ENCODE results near the gene BOLA2B.
"Not testable (repeated sequence)": the region's sequence is repeated elsewhere in the genome, so short reads cannot be mapped to it uniquely, and the experiment has no call there.

Gene BOLA2B

DNA sequence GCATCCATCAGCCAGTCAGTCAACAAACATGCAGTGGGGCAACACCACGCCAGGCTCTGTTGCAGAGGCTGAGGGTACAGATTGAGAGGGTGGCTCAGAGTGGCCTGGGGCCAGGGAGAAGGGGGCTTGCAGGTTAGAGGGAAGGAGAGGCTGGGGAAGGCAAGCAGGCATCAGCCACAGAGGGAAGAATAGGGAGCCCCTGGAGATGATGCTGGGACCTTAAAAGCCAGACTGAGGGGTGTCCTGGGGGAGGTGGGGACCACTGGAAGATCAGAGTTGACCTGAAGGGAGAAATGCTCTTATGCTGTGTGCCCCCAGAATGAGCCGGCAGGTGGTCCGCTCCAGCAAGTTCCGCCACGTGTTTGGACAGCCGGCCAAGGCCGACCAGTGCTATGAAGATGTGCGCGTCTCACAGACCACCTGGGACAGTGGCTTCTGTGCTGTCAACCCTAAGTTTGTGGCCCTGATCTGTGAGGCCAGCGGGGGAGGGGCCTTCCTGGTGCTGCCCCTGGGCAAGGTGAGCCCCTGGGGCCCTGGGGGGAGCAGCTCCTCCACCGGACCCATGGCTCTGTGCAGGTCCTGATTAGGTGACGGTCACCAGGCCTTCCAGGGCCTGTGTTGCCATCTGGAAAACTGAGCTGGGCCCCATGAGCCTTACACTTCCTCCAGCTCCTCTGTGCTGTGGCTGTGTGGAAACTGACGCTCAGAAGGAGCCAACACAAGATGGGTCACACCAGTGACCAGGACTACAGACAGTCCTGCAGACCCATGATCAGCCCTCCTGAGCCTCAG lies 8.4 kb downstream of the BOLA2B start:
- DNase-seq (ENCODE audit: low read depth in 1 of 2, low spot score in 1 of 2) = peak in 1 of 2 donors; percentile 11

DNA sequence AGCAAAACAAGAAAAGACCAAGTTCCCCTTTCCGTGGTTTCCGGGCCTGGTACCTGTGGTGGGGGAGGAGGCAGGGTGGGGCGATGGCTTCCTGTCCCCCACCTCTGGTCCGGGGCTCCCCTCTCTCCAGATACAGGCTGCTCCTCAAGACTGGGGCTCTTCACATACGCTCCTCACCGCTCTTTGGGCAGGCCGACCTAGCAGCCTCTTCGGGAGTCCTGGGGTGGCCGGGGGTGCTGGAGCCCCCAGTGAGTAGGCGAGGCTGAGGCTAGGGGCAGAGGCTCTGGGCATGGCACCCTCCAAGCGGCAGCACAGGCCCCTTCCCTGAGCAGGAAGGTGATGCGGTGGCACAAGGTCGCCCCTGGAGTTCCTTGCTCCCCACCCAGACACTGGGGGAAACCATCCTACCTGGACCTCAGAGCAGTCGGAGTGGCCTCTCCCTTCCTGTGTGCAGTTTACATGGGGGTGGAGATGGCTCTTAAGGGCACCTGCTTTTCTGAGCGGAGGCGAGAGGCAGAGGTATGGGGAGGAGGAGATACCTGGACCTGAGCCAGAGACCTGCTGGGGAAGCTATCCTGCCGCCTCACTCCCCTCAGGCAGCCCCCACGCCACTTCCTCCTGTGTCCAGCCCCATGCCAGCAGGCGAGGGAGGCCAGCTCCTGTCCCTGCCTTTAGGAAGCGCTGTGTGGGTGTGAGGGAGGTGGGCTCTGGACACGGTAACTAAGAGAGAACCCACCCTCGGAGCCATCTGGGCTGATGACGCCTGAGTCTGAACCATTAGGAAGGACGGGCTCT lies 9.2 kb downstream of the BOLA2B start:
- DNase-seq (ENCODE audit: low read depth in 1 of 2, low spot score in 1 of 2) = peak; percentile 56 to 71

DNA sequence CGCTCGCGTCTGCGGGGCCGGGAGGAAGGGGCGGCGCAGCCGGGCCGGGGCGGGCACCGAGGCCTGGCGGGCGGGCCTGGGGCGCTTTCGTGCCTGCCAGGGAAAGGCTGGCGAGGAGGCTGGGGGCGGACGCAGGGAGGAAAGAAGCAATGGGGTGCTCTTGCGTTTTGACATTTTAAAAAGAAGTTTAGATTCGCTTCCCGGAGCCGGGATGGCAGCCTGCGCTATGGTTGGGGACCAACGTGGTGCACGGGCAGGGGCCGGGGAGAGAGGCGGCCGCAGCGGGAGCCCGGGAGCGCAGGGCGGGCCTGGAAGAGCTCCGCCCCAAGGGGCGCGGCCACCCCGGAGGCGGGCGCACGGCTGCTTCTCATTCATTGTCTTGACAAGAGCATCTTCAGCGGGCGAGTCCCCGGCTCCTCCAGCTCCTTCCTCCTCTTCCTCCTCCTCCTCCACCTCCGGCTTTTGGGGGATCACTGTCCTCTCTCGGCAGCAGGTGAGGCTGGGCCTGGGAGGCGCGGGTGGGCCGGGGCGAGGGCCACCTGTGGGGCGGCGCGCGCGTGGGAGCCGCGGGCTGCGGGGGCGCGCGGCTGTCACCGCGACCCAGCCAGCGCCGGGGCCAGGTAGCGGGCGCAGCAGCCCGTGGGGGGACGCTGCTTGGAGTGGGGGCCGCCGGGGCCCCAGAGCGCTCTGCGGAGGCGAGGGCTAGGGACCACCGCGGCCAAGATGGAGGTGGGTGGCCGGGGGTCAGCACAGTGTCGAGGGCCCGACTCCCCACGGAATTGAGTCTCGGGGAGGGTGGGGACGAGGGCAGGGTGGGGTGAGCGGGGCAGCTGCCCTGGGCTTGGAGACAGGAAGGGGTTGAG lies 10.0 kb downstream of the BOLA2B start, which contains the start of gene CORO1A:
Gene CORO1A, plus strand, starts transcription at position 370 of the 863 bp plus-strand sequence. CDS start 1,608 bp downstream, outside the sequence.
- peak; percentile 72 for DNase-seq (ENCODE audit: low read depth in 1 of 2, low spot score in 1 of 2)

DNA sequence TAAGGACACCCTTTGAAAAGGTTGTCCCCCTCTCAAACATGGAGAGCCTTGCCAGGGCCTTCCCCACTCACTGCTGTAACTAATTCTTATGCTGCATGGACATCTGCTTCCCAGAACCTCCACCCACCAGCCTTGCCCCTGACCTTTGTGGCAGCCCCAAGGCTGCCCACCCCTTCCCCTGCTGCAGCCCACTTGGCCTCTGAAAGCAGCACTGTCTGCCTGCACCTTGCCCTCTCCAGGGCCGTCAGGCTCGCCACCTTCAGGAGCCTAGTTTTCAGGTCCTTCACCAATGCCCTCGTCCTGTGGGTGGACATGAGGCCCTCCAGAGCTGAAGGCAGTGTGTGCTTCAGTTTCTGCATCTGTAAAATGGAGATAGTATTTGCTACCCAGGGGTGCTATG lies 12.7 kb downstream of the BOLA2B start:
- no peak for DNase-seq (ENCODE audit: low read depth in 1 of 2, low spot score in 1 of 2)

DNA sequence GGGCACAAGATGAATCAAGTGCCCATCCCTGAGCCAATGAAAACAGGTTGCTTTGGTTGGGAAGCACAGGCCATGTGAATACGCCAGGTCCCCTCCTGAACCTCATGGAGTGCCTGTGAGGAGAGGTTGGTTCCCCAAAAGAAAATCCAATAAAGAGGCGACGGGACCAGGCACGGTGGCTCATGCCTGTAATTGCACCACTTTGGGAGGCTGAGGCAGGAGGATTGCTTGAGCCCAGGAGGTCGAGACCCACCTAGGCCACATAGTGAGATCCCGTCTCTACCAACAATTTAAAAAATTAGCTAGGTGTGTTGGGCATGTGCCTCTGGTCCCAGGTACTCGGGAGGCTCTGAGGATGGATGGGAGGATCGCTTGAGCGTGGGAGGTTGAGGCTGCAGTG lies 13.5 kb downstream of the BOLA2B start:
- no peak for DNase-seq (ENCODE audit: low read depth in 1 of 2, low spot score in 1 of 2)

DNA sequence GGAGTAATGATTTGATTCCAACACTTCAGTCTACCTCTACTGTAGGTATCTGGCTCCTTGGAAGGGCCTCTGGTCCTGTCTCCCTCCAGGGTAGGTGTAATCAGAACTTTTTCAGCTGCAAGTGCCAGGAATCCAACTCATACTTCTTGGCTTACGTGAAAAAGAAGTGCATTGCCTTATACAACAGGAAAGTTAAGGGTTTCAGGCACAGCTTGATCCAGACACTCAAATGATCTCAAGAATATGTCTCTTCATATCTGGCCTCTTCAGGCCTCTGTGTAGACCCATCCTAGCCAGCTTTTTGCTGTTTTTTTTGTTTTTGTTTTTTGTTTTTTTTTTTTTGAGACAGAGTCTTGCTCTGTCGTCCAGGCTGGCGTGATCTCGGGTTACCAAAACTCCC lies 14.3 kb downstream of the BOLA2B start:
- DNase-seq (ENCODE audit: low read depth in 1 of 2, low spot score in 1 of 2) = no peak

DNA sequence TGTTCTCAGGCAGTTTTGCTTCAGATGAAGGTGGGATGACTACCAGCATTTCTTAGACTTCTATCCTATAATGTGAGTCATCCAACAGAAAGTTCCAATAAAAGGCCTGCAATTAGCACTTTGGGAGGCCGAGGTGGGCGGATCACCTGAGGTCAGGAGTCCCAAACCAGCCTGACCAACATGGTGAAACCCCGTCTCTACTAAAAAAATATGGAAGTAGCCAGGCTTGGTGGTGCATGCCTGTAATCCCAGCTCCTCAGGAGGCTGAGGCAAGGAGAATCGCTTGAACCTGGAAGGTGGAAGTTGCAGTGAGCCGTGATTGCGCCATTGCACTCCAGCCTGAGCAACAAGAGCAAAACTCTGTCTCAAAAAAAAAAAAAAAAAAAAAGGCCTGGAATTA lies 16.6 kb downstream of the BOLA2B start:
- DNase-seq (ENCODE audit: low read depth in 1 of 2, low spot score in 1 of 2) = not testable (repeated sequence)

DNA sequence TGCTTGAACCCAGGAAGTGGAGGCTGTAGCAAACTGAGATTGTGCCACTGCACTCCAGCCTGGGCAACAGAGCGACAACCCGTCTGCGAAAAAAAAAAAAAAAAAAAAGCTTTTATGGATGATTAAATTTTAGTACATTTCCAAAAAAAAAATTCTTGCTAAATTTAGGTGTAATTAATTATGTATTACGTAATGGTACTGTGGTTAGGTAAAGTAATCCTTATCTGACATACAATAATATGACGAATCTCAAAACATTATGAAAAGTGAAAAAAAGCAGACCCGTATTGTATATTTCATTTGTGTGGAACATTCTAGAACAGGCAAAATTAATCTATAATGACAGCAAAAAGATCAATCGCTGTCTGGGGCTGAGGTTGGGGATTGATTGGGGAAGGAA lies 20.4 kb downstream of the BOLA2B start:
- no peak for DNase-seq (ENCODE audit: low read depth in 1 of 2, low spot score in 1 of 2)

DNA sequence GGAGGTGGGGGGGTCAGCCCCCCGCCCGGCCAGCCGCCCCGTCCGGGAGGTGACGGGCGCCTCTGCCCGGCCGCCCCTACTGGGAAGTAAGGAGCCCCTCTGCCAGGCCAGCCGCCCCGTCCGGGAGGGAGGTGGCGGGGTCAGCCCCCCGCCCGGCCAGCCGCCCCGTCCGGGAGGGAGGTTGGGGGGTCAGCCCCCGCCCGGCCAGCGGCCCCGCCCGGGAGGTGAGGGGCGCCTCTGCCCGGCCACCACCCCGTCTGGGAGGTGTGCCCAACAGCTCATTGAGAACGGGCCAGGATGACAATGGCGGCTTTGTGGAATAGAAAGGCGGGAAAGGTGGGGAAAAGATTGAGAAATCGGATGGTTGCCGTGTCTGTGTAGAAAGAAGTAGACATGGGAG lies 23.3 kb downstream of the BOLA2B start:
- DNase-seq (ENCODE audit: low read depth in 1 of 2, low spot score in 1 of 2) = not testable (repeated sequence)

DNA sequence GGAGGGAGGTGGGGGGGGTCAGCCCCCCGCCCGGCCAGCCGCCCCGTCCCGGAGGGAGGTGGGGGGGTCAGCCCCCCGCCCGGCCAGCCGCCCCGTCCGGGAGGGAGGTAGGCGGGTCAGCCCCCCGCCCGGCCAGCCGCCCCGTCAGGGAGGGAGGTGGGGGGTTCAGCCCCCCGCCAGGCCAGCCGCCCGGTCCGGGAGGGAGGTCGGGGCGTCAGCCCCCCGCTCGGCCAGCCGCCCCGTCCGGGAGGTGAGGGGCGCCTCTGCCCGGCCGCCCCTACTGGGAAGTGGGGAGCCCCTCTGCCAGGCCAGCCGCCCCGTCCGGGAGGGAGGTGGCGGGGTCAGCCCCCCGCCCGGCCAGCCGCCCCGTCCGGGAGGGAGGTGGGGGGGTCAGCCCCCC lies 24.1 kb downstream of the BOLA2B start:
- DNase-seq (ENCODE audit: low read depth in 1 of 2, low spot score in 1 of 2) = not testable (repeated sequence)

DNA sequence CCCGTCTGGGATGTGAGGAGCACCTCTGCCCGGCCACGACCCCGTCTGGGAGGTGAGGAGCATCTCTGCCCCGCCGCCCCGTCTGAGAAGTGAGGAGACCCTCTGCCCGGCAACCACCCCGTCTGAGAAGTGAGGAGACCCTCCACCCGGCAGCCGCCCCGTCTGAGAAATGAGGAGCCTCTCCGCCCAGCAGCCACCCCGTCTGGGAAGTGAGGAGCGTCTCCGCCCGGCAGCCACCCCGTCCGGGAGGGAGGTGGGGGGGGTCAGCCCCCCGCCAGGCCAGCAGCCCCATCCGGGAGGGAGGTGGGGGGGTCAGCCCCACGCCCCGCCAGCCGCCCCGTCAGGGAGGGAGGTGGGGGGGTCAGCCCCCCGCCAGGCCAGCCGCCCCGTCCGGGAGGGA lies 24.7 kb downstream of the BOLA2B start:
- DNase-seq (ENCODE audit: low read depth in 1 of 2, low spot score in 1 of 2) = not testable (repeated sequence)

DNA sequence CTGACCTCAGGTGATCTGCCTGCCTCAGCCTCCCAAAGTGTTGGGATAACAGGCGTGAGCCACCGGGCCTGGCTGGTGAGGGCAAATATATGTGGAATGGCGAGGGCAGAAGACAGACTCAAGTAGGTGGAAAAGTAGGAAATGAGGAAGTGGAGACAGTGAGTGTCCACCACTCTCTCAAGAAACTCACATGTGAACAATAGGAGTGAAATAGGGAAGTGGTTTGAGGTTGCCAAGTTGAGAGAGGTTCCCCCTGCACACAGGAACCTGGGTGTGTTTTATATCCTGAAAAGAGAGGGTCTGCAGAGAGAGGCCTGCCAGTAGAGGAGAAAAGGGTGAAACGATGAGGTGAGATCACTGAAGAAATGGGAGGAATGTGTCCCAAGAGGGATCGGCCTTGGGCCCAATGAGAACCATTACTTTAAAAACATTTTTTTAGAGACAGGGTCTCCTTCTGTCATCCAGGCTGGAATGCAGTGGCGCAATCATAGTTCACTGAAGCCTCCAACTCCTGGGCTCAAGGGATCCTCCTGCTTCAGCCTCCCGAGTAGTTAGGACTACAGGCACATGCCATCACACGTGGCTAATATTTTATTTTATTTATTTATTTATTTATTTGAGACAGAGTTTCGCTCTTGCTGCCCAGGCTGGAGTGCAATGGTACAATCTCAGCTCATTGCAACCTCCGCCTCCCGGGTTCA lies 27.1 kb downstream of the BOLA2B start:
- no peak for DNase-seq (ENCODE audit: low read depth in 1 of 2, low spot score in 1 of 2)

DNA sequence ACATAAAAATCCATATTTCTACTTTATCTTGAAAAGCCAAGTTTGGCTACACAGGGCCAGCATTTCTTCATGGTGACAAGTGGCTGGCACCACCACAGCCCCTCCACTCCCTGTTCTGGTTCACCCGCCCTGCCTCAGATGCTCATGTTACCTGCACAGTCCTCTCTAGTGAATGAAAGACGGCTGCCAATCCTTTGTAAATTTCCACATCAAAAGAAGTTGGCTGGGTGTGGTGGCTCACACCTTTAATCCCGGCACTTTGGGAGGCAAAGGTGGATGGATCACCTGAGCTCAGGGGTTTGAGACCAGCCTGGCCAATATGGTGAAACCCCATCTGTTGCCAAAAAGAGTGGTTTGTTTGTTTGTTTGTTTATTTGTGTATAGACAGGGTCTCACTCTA lies 29.9 kb downstream of the BOLA2B start:
- no peak for DNase-seq (ENCODE audit: low read depth in 1 of 2, low spot score in 1 of 2)

DNA sequence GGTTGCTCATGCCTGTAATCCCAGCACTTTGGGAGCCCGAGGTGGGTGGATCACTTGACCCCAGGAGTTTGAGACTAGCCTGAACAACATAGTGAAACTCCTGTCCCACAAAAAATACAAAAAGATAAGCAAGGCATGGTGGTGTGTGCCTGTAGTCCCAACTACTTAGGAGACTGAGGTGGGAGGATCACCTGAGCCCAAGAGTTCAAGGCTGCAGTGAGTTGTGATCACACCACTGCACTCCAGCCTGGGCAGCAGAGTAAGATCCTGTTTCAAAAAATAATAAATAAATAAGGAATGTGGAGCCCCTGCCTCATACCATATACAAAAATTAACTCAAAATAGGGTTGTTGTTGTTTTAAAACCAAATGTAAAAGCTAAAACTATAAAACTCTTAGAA lies 36.3 kb downstream of the BOLA2B start:
- DNase-seq (ENCODE audit: low read depth in 1 of 2, low spot score in 1 of 2) = no peak

DNA sequence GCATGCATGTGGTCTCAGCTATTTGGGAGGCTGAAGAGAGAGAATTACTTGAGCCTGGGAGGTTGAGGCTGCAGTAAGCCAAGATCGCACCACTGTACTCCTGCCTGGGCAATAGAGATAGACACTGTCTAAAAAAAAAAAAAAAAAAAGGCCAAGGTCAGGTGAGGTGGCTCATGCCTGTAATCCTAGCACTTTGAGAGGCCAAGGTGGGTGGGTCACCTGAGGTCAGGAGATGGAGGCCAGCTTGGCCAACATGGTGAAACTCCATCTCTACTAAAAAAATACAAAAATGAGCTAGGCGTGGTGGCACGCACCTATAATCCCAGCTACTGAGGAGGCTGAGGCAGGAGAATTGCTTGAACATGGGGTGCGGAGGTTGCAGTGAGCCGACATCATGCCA lies 38.3 kb downstream of the BOLA2B start:
- no peak for DNase-seq (ENCODE audit: low read depth in 1 of 2, low spot score in 1 of 2)

DNA sequence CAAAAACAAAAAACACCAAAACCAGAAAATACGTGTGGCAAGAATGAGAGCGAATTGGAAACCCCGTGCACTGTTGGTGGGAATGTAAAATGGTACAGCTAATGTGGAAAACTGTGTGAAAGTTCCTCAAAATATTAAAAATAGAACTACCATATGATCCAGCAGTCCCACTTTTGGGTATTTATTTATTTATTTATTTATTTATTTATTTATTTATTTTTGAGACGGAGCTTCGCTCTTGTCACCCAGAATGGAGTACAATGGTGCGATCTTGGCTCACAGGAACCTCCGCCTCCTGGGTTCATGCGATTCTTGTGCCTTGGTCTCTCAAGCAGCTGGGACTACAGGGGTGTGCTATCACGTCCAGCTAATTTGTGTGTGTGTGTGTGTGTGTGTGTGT lies 40.9 kb downstream of the BOLA2B start:
- DNase-seq (ENCODE audit: low read depth in 1 of 2, low spot score in 1 of 2) = no peak

DNA sequence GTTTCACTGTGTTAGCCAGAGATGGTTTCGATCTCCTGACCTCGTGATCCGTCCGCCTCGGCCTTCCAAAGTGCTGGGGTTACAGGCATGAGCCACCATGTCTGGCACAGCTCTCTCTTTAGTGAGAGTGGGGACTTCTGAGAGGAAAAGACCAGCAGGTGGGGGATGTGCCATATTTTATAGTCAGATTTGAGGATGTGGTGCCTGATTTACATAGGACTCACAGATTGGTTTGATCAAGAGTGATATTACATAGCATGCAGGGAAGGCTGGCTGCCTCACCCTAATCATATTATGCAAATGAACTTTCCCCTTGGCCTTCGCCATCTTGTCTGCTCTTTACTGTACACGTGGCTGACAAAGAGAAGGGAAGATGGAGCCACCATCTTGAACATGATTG lies 42.4 kb downstream of the BOLA2B start:
- no peak for DNase-seq (ENCODE audit: low read depth in 1 of 2, low spot score in 1 of 2)

DNA sequence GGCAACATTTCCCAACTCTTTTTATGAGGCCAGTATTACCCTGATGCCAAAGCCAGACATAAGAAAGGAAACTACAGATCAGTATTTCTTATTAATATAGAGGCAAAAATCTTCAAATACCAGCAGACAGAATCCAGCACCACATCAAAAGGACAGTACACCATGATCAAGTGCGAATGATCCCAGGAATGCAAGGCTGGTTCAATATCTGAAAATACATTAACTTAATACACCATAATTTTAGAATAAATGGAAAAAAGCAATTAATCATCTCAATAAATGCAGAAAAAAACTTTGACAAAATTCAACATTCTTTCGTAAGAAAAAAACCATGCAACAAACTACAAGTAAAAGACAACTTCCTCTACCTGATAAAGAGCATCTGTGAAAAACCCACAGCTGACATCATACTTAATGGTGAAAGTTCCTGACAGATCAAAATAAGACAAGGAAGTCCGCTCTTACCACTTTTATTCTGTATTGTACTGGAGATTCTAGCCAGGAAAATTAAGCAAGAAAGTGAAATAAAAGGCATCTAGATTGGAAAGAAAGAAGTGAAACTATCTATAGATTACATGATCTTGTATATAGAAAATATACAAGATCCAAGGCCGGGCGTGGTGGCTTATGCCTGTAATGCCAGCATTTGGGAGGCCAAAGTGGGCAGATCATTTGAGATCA lies 44.1 kb downstream of the BOLA2B start:
- DNase-seq (ENCODE audit: low read depth in 1 of 2, low spot score in 1 of 2) = no peak

DNA sequence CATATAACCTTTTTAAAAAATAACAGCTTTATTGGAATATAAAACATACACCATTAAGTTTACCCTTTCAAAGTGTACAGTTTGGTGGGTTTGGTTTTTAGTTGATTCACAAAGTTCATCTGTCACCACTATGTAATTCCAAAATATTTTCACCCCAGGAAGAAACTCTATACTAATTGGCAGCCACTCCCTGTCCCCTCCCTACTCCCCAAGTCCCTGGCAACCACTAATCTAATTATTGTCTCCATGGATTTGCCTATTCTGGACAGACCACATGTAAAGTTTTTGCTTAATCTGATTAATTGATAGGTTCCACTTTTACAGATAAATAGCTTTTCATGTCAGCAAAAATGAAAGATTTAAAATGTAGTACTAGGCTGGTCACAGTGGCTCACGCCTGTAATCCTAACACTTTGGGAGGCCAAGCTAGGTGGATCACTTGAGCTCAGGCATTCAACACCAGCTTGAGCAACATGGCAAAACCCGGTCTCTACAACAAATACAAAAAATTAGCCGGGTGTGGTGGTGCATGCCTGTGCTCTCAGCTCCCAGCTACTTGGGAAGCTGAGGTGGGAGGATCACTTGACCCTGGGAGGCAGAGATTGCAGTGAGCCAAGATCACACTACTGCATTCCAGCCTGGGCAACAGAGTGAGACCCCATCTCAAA lies 45.5 kb downstream of the BOLA2B start:
- no peak for DNase-seq (ENCODE audit: low read depth in 1 of 2, low spot score in 1 of 2)

DNA sequence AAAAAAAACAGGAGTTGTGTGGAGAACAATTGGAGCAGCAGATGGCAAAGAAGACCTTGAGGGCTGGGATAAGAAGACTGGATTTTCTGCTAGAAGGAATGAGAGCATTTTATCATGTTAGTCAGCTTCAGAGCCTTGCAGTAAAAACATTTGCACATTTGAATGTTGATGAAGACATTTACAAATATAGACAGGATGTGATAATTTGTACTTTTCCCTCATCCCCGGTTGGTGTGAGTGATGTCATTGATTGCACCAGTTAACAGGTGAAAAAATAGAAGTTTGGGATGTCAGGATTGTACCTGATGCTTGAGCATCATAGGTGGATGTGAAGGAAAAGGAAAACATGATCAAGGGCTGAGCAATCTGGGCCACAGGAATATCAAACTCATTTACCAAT lies 47.8 kb downstream of the BOLA2B start:
- DNase-seq (ENCODE audit: low read depth in 1 of 2, low spot score in 1 of 2) = no peak
